Neuron (in vitro differentiated cells): Measurements from ENCODE around the gene PDIA6.

Source experiments
- H2AFZ ChIP-seq: one replicate; pipeline ENCODE4 v1.6.1; 2013; ENCODE audit warnings: low read depth, mild to moderate bottlenecking, inconsistent platforms, low read length, moderate library complexity
- H3K27me3 ChIP-seq: one replicate; pipeline ENCODE4 v1.6.1; 2013; ENCODE audit warnings: low read length; ENCODE audit not compliant: insufficient read depth
- H3K36me3 ChIP-seq: one replicate; pipeline ENCODE4 v1.6.1; 2013; ENCODE audit warnings: low read length; ENCODE audit not compliant: insufficient read depth
- H3K4me1 ChIP-seq: one replicate; pipeline ENCODE4 v1.6.1; 2013; ENCODE audit warnings: low read length; ENCODE audit not compliant: insufficient read depth
- H3K4me3 ChIP-seq: 2 replicates; pipeline ENCODE4 v1.5.1; 2013; ENCODE audit warnings: mild to moderate bottlenecking, low read length, moderate library complexity
- H3K9me3 ChIP-seq: one replicate; pipeline ENCODE4 v1.6.1; 2013; ENCODE audit warnings: low read length

PDIA6 gene

GRCh38 chr2:10771786-10772185 lies 40.8 kb downstream of the PDIA6 start:
- Histone ChIP-seq H3K9me3 (no peaks in the 10 kb centered on the region), H3K36me3 (no peaks in the 10 kb centered on the region), H3K4me3 (no peak overlapping the region), H2AFZ (no peak overlapping the region), H3K4me1 (peaks cover 8% of the 10 kb centered on the region), H3K27me3 (no peaks in the 10 kb centered on the region)

GRCh38 chr2:10770956-10771750 lies 41.4 kb downstream of the PDIA6 start:
- H3K27me3 ChIP-seq, result no peaks in the 10 kb centered on the region

GRCh38 chr2:10768063-10768507 lies 44.5 kb downstream of the PDIA6 start:
- Histone ChIP-seq H3K36me3 (no peaks in the 10 kb centered on the region), H3K9me3 (no peaks in the 10 kb centered on the region), H2AFZ (no peak overlapping the region), H3K27me3 (no peaks in the 10 kb centered on the region), H3K4me3 (no peak overlapping the region), H3K4me1 (peaks cover 6% of the 10 kb centered on the region)

More at GRCh38 chr2:10770956-10771750, 41.4 kb downstream of the PDIA6 start:
- Histone ChIP-seq H2AFZ (no peak overlapping the region), H3K36me3 (no peaks in the 10 kb centered on the region), H3K4me3 (no peak overlapping the region), H3K4me1 (peaks cover 8% of the 10 kb centered on the region), H3K9me3 (no peaks in the 10 kb centered on the region)

GRCh38 chr2:10765914-10766313 lies 46.7 kb downstream of the PDIA6 start:
- H2AFZ ChIP-seq, result no peak overlapping the region
- H3K27me3 ChIP-seq, result peaks cover 3% of the 10 kb centered on the region
- no peaks in the 10 kb centered on the region for H3K36me3 ChIP-seq
- no peaks in the 10 kb centered on the region for H3K9me3 ChIP-seq
- no peak overlapping the region for H3K4me3 ChIP-seq
- peaks cover 6% of the 10 kb centered on the region for H3K4me1 ChIP-seq

- Histone ChIP-seq H3K4me3 (no peak overlapping the region), H2AFZ (no peak overlapping the region), H3K9me3 (no peaks in the 10 kb centered on the region), H3K4me1 (peaks cover 6% of the 10 kb centered on the region), H3K36me3 (no peaks in the 10 kb centered on the region), H3K27me3 (peaks cover 3% of the 10 kb centered on the region)
Measured at GRCh38 chr2:10765461-10765860, 47.1 kb downstream of the PDIA6 start.

GRCh38 chr2:10764896-10765295 lies 47.7 kb downstream of the PDIA6 start:
- Histone ChIP-seq H3K9me3 (no peaks in the 10 kb centered on the region), H3K27me3 (peaks cover 3% of the 10 kb centered on the region), H3K36me3 (no peaks in the 10 kb centered on the region), H2AFZ (no peak overlapping the region), H3K4me3 (no peak overlapping the region), H3K4me1 (peaks cover 6% of the 10 kb centered on the region)

- H3K36me3 ChIP-seq, result no peaks in the 10 kb centered on the region
- H2AFZ ChIP-seq, result no peak overlapping the region
- peaks cover 10% of the 10 kb centered on the region for H3K4me1 ChIP-seq
- H3K4me3 ChIP-seq, result no peak overlapping the region
- no peaks in the 10 kb centered on the region for H3K9me3 ChIP-seq
- H3K27me3 ChIP-seq, result peaks cover 3% of the 10 kb centered on the region
Measured at GRCh38 chr2:10764096-10764785, 48.3 kb downstream of the PDIA6 start.

GRCh38 chr2:10763461-10763800 lies 49.2 kb downstream of the PDIA6 start:
- no peaks in the 10 kb centered on the region for H3K36me3 ChIP-seq
- H3K9me3 ChIP-seq, result no peaks in the 10 kb centered on the region
- peaks cover 3% of the 10 kb centered on the region for H3K27me3 ChIP-seq
- peaks cover 12% of the 10 kb centered on the region for H3K4me1 ChIP-seq
- H3K4me3 ChIP-seq, result no peak overlapping the region
- no peak overlapping the region for H2AFZ ChIP-seq

- H2AFZ ChIP-seq, result no peak overlapping the region
Measured at GRCh38 chr2:10762651-10763460, 49.7 kb downstream of the PDIA6 start.

GRCh38 chr2:10761591-10761990 lies 51.0 kb downstream of the PDIA6 start:
- Histone ChIP-seq H2AFZ (no peak overlapping the region), H3K36me3 (no peaks in the 10 kb centered on the region), H3K9me3 (no peaks in the 10 kb centered on the region), H3K4me1 (peaks cover 12% of the 10 kb centered on the region), H3K27me3 (peaks cover 3% of the 10 kb centered on the region), H3K4me3 (no peak overlapping the region)

More at GRCh38 chr2:10762651-10763460, 49.7 kb downstream of the PDIA6 start:
- Histone ChIP-seq H3K9me3 (no peaks in the 10 kb centered on the region), H3K4me1 (peaks cover 12% of the 10 kb centered on the region), H3K4me3 (no peak overlapping the region), H3K36me3 (no peaks in the 10 kb centered on the region), H3K27me3 (peaks cover 3% of the 10 kb centered on the region)

GRCh38 chr2:10760794-10761504 lies 51.6 kb downstream of the PDIA6 start:
- no peaks in the 10 kb centered on the region for H3K9me3 ChIP-seq
- peaks cover 12% of the 10 kb centered on the region for H3K4me1 ChIP-seq
- no peak overlapping the region for H2AFZ ChIP-seq
- H3K4me3 ChIP-seq, result no peak overlapping the region
- no peaks in the 10 kb centered on the region for H3K36me3 ChIP-seq
- peaks cover 3% of the 10 kb centered on the region for H3K27me3 ChIP-seq

GRCh38 chr2:10759151-10759714 lies 53.4 kb downstream of the PDIA6 start:
- Histone ChIP-seq H3K36me3 (no peaks in the 10 kb centered on the region), H3K4me3 (no peak overlapping the region), H2AFZ (no peak overlapping the region), H3K27me3 (peaks cover 3% of the 10 kb centered on the region), H3K4me1 (peaks cover 9% of the 10 kb centered on the region), H3K9me3 (no peaks in the 10 kb centered on the region)
